ENCODE measurements around the gene PSMD1. TPM values are rescaled to one million over a fixed set of nuclear protein-coding genes. Genes with fewer than 3 reads are reported as not detected.

The PSMD1 gene
- total and polyA plus RNA-seq, 11 donors, result 33.2 to 124 (median 86.1) TPM

GRCh38 chr2:231038483-231039293 is 18.0 kb upstream of the PSMD1 start:
- Histone ChIP-seq H3K4me3 (peak overlapping the region in 2 of 12 donors; percentile 21 to 44), H3K4me1 (peaks cover 0 to 15% (median 0%) of the 10 kb centered on the region in 12 donors), H3K27ac (no peak overlapping the region), H3K36me3 (no peaks in the 10 kb centered on the region), H3K9me3 (no peaks in the 10 kb centered on the region), H3K27me3 (peaks cover 8 to 75% (median 48%) of the 10 kb centered on the region in 9 donors)
- ATAC-seq (no peak), DNase-seq (no peak)
- intact Hi-C loops (cut with DNase I), result no loop called here
- 26 to 35% (median 29%) methylated on average over 21 of the region's 21 CpGs for WGBS, 4 donors
- TF ChIP-seq CTCF (IDR thresholded peaks at IDR 0.05) (no peak), POLR2A (IDR thresholded peaks at IDR 0.05) (no peak)

- peaks cover 0 to 15% (median 0%) of the 10 kb centered on the region in 12 donors for H3K4me1 ChIP-seq
- intact Hi-C loops (cut with DNase I), result no loop called here
- H3K36me3 ChIP-seq, result no peaks in the 10 kb centered on the region
- no peak overlapping the region for H3K27ac ChIP-seq
- WGBS, 4 donors, result 73 to 85% (median 80%) methylated on average over 6 of the region's 6 CpGs
- DNase-seq, result no peak
- ATAC-seq, result no peak
- H3K9me3 ChIP-seq, result no peaks in the 10 kb centered on the region
- TF ChIP-seq POLR2A (IDR thresholded peaks at IDR 0.05), result no peak
- TF ChIP-seq CTCF (IDR thresholded peaks at IDR 0.05), result no peak
- H3K4me3 ChIP-seq, result no peak overlapping the region
- H3K27me3 ChIP-seq, result peaks cover 8 to 71% (median 48%) of the 10 kb centered on the region in 9 donors
These were observed 17.4 kb upstream of the PSMD1 start for GRCh38 chr2:231039294-231039664.

- H3K27ac ChIP-seq, result no peak overlapping the region
- DNase-seq (no peak), ATAC-seq (no peak)
- no peaks in the 10 kb centered on the region for H3K9me3 ChIP-seq
- H3K4me3 ChIP-seq, result no peak overlapping the region
- WGBS, 4 donors, result 77 to 83% (median 81%) methylated on average over 8 of the region's 8 CpGs
- intact Hi-C loops (cut with DNase I), result no loop called here
- H3K27me3 ChIP-seq, result peaks cover 8 to 68% (median 48%) of the 10 kb centered on the region in 9 donors
- peaks cover 0 to 15% (median 0%) of the 10 kb centered on the region in 12 donors for H3K4me1 ChIP-seq
- no peaks in the 10 kb centered on the region for H3K36me3 ChIP-seq
- TF ChIP-seq CTCF (IDR thresholded peaks at IDR 0.05), result no peak
- TF ChIP-seq POLR2A (IDR thresholded peaks at IDR 0.05), result no peak
These were observed 16.8 kb upstream of the PSMD1 start for GRCh38 chr2:231039821-231040364.

GRCh38 chr2:231041061-231041689 is 15.5 kb upstream of the PSMD1 start:
- intact Hi-C loops (cut with DNase I), result no loop called here
- 56 to 70% (median 66%) methylated on average over 8 of the region's 8 CpGs for WGBS, 4 donors
- H3K36me3 ChIP-seq, result no peaks in the 10 kb centered on the region
- H3K4me1 ChIP-seq, result peaks cover 0 to 15% (median 0%) of the 10 kb centered on the region in 12 donors
- no peak overlapping the region for H3K4me3 ChIP-seq
- H3K27me3 ChIP-seq, result peaks cover 8 to 56% (median 40%) of the 10 kb centered on the region in 9 donors
- no peak for ATAC-seq
- no peak overlapping the region for H3K27ac ChIP-seq
- no peak for TF ChIP-seq POLR2A (IDR thresholded peaks at IDR 0.05)
- TF ChIP-seq CTCF (IDR thresholded peaks at IDR 0.05), result no peak
- H3K9me3 ChIP-seq, result no peaks in the 10 kb centered on the region
- DNase-seq, result no peak
